HT-29 (cell line): ENCODE results near the gene MAGEA3. TPM values are rescaled to one million over a fixed set of nuclear protein-coding genes. Genes with fewer than 3 reads are reported as not detected.
"Not testable (repeated sequence)": the region's sequence is repeated elsewhere in the genome, so short reads cannot be mapped to it uniquely, and the experiment has no call there.

Experiments
- DNase-seq: peaks from one replicate; pipeline ENCODE4 v3.0.0-alpha.2; 2015; ENCODE audit warnings: low spot score
- total RNA-seq: library from RNA; depleted of rRNA; stranded (reverse); fragments of >200 nt; shearing (Covaris generic); gene quantifications from 2 replicates; pipeline ENCODE4 v1.2.3, GENCODE V29; 2014; rRNA removed

MAGEA3 gene
- total RNA-seq, 1 experiment from 2014 or later: 9.1 TPM

GRCh38 chrX:152735860-152736511 lies 37.4 kb downstream of the MAGEA3 start:
- no peak for DNase-seq

GRCh38 chrX:152736528-152736927 lies 37.9 kb downstream of the MAGEA3 start:
- not testable (repeated sequence) for DNase-seq

- DNase-seq: no peak
Observed at GRCh38 chrX:152738560-152738959, 40.0 kb downstream of the MAGEA3 start.

Other genes starting within 250 kb of the MAGEA3 start
- 0.03 TPM in 1 of 2 replicates, not detected in the other for gene GABRA3, start 247.5 kb upstream of the MAGEA3 start, total RNA-seq
- not detected in 2 replicates for gene GABRQ, start 60.9 kb upstream of the MAGEA3 start, total RNA-seq
- gene CSAG2, start 10.5 kb downstream of the MAGEA3 start, total RNA-seq: not detected in 2 replicates
- 0.21 TPM in 1 of 2 replicates, not detected in the other for gene MAGEA2B, start 15.8 kb downstream of the MAGEA3 start, total RNA-seq
- gene CSAG1, start 34.9 kb downstream of the MAGEA3 start, total RNA-seq: 1.1 and 5.7 TPM in 2 replicates
- 6.2 and 6.8 TPM in 2 replicates for gene MAGEA12, start 35.0 kb downstream of the MAGEA3 start, total RNA-seq
- 0.94 TPM in 1 of 2 replicates, not detected in the other for gene MAGEA2, start 55.0 kb downstream of the MAGEA3 start, total RNA-seq
- not detected in 2 replicates for gene CSAG3, start 60.4 kb downstream of the MAGEA3 start, total RNA-seq
- 3.2 and 8.3 TPM in 2 replicates for gene MAGEA6, start 70.9 kb downstream of the MAGEA3 start, total RNA-seq
- 21.9 and 29.2 TPM in 2 replicates for gene CETN2, start 132.0 kb downstream of the MAGEA3 start, total RNA-seq
- 52.6 and 56.7 TPM in 2 replicates for gene NSDHL, start 132.3 kb downstream of the MAGEA3 start, total RNA-seq
- gene ZNF185, start 199.3 kb downstream of the MAGEA3 start, total RNA-seq: 3.5 and 4.0 TPM in 2 replicates